H54 (cell line): ENCODE measurements around the gene GLYR1.
A peak's percentile ranks its signal among the peaks of the same experiment; 100 is the strongest.

Experiments used
- DNase-seq: peaks from one replicate; pipeline ENCODE4 v3.0.0; 2011; ENCODE audit warnings: low spot score, mixed read lengths; ENCODE audit not compliant: insufficient read length
- FAIRE-seq: peaks from 3 replicates; lab custom pipeline; 2011; peaks lifted over from hg19 to GRCh38; lab: Jason Lieb, UNC
- POLR2A ChIP-seq: IDR thresholded peaks from 2 replicates; pipeline ENCODE4 v1.6.1; 2011; ENCODE audit warnings: low read depth, mild to moderate bottlenecking, low read length

The GLYR1 gene

DNA sequence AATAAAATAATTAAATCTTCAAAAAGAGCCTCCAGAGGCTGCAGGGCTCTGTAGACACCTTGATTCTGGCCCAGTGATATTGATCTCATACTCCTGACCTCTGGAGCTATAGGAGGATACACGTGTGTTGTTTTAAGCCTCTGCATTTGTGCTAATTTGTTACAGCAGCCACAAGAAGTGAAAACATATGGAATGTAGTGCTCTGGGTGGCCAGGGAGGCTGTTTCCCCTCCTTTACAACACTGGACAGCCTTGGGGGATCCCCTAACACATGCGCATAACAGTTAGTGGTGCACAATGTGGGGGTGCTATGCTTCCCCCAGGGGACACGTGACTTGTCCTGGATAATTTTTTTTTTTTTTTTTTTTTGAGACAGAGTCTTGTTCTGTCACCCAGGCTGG is 75.4 kb downstream of the GLYR1 start:
- TF ChIP-seq POLR2A = no peak
- DNase-seq (no peak), FAIRE-seq (no peak)

DNA sequence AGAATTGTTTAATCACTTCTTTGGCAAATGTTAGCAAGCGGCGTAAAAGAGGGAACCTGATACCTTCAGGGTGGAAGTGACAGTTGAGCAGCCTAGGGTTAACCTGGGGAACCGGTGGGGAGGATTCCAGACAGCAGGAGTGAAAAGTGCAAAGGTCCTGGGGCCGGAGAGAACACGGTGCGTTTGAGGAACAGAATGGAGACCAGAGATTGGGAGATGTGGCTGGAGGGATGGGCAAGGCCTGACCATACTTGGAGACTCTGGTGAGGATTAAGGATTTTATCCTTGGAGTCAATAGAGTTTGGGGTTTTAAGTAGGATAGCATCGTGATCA is 77.8 kb downstream of the GLYR1 start:
- no peak for DNase-seq
- TF ChIP-seq POLR2A = no peak
- FAIRE-seq = no peak

DNA sequence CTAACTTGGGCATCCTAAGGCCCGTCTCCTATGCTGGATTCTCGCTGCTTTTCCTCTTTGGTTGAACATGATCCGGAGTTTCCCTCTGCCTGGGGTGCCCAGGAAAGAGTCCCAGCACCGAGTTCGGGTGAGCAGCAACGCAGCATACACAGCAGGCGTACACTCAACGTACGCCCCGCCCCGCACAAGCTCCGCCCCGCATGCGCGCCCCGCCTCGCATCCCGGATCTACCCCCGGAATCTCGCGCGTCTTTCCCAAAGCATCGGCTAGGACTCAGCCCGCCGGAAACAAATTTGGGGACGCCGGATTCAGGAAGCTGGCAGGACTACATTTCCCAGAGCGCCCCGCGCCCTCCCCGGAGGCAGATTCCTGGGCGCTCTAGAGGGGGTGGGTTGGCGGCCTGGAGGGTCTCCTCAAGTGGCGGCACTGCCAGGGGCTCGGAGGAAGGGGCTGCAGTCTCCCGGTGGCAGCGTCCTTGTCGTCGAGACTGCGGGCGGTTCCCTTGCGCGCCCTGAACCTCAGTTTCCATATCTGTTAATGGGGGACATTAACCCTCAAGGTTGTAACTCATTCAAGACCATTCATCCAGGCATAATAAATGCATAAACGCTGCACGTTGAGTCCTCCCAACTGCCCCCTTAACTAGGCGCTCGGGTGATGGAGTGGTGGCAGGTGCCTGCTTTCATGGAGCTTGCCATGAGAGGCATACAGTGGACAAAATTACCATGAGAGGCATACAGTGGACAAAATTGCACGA is 78.4 kb downstream of the GLYR1 start:
- peak; percentile 80 for TF ChIP-seq POLR2A
- FAIRE-seq = no peak
- DNase-seq = peak; percentile 98

DNA sequence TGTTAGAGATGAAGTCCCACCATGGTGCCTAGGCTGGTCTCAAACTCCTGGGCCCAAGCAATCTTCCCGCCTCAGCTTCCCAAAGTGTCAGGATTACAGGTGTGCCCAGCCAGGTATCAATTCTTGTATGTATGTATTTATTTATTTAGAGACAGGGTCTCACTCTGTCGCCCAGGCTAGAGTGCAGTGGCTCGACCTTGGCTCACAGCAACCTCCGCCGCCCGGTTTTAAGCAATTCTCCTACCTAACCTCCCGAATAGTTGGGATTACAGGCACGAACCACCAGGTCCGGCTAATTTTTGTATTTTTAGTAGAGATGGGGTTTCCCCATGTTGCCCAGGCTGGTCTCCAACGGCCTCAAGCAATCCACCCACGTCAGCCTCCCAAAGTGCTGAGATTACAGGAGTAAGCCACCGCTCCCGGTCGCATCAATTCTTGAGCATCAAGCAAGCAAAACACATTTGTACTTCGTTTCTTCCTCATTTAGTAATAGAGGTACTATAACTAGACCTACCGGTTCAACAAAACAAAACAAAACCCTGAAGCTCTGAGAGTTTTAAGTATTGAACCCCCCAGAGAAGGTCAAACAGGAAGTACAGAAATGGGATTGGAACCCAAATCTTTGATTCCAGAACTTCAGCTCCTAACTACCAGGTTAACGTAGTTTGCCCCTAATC is 79.1 kb downstream of the GLYR1 start:
- FAIRE-seq = no peak
- DNase-seq = no peak
- no peak for TF ChIP-seq POLR2A

DNA sequence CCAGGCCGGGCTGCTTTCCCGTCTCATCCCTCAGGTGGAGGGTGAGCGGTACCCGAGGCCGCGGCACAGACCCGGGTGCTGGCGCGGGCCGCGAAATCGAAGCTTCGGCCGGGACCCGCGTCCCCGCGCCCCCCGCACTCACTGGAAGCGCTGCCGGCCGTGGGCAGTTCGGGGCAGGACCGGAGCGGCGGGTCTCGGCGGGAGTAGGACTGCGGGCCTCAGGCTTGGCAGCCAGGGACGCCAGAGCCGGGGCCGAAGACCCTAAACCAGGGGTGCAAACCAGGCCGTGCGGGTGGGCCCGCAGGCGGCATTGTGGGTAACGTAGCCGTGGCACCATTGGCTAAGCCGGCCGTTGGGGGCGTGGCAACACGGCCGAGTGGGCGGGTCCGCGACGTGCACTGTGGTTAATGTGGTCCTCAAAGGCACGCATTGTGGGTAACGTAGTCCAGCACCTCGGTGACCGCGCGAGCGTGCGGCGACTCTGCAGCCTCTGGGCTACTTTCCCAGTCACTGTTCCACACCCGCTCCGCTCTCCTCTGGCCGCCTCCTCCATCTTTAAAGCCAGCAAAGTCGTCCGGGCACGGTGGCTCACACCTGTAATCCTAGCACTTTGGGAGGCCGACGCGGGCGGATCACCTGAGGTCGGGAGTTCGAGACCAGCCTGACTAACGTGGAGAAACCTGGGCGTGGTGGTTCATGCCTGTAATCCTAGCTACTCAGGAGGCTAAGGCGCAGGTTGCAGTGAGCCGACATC is 80.0 kb downstream of the GLYR1 start, which contains the start of gene ZNF500:
TSS of gene ZNF500 (minus strand) at position 288 of the 754 bp plus-strand sequence. CDS start 1,184 bp downstream, outside the sequence.
- TF ChIP-seq POLR2A = peak; percentile 59
- FAIRE-seq = peak; percentile 83
- DNase-seq = peak; percentile 95

DNA sequence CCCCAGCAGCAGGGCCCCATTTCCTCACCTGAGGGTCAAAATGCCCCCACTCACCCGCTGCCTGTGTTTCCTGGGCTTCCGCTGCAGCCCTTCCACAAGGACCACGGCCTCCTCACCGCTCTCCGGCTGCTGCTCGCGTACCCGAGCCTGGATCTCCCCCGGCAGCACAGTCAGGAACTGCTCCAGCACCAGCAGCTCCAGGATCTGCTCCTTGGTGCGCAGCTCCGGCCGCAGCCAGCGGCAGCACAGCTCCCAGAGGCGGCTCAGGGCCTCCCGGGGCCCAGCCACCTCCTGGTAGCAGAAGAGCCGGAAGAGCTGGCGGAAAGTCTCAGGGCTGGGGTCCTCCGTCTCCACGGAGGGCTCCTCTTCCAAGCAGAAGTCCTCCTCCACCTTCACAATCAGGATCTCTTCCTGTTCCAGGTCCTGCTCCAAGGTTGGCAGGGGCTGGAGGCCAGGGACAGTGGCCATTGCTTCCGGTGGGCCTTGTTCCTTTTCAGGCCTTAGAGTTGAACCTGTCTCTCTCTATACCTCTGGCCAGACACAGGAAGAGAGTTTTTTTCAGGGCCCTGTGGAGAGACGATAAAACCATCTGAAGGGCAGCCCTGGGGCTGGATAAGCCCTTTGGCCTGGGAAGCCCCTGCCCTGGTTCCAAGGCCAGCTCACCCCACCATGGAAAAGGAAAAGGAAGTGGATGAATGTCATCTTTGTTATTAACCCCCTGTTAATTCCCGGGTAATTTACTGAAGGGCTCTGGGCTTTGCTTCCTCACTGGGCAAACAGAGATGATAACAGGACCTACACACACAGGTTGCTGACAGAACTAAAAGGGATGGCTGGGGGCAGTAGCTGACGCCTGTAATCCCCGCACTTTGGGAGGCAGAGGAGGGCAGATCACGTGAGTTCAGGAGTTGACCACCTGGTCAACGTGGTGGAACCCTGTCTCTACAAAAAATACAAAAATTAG is 81.3 kb downstream of the GLYR1 start:
- FAIRE-seq (no peak), DNase-seq (no peak)
- no peak for TF ChIP-seq POLR2A

DNA sequence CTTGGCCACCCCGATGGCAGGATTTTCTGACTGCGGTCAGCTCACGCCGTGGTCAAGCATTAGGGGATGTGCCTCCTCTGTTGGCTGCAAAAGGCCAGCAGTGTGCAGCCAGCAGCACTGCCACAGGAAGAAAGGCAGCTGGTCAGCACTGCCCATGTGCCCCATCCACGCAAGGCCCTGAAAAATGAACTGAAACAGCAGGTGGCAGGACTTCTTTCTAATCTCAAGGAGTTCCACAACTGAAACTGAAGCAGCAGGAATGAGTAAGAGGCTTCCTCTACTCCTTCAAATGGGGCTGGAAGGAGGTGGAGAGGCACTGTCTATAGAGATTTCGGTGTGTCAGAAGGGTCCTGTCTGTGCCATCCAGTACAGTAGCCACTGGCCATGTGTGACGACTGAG is 83.3 kb downstream of the GLYR1 start:
- DNase-seq (no peak), FAIRE-seq (no peak)
- no peak for TF ChIP-seq POLR2A

DNA sequence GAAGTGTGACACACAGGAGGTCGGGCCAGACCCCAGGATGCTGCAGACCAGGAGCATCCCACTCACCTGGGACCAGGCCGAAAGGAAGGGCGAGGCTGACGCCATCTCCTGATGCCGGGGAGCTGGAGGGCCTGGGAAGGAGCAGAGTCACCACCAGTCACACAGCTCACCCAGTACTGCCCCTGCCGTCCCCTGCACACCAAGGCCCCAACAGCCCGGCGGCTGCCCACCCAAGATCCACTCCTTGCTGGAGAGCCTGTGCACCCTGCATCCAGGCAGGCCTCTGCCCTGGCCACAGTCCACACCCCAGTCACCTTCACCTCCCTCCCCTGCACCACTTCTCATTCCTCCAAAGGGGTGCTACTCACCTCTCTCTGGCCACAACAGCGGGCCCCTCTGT is 84.9 kb downstream of the GLYR1 start:
- no peak for TF ChIP-seq POLR2A
- FAIRE-seq (no peak), DNase-seq (no peak)

DNA sequence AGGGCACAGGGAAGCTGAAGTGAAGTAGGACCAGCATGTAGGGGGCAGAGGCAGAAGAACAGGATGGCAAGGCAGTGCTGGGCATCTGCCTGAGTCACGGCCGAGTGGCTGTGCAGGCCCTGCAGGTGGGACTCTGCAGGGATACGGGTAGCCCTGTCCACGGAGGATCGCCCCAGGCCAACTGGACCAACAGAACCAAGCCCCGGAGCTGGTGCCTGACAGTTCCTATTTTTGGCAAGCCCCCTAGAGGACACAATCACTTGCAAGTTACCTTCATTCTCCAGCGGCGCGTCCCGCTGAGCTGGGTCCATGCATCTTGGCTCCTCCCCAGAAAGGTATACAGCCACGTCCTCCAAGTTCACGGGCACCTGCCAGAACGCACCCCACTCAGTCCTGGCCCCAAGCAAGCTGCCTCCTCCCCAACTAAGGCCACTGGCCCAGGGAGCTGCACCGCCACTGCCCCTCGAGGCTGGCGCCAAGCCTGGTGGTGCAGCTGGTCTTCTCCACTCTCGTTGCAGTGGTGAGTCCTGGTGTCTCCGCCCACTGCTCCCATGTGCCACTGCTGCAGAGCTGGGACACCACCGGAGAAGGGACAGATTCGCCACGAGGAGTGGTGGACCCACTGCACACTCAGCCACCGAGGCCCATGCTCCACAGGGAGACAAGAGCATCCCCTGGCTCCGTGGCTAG is 86.7 kb downstream of the GLYR1 start:
- FAIRE-seq (no peak), DNase-seq (no peak)
- no peak for TF ChIP-seq POLR2A

DNA sequence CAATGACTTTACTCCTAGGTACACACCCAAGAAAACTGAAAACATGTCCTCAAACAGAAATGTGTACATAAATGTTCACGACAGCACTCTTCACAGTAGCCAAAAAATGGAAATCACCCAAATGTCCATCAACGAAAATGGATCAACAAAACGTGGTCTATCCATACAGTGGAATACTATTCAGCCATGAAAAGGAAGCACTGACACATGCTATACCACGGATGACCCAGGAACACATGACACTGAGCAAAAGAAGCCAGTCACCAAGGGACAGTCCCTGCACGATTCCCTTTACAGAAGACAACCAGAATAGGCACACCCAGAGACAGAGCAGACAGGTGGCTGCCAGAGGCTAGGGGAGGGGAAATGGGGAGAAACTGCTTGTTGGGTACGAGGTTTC is 91.4 kb downstream of the GLYR1 start:
- DNase-seq = no peak
- no peak for TF ChIP-seq POLR2A
- no peak for FAIRE-seq

DNA sequence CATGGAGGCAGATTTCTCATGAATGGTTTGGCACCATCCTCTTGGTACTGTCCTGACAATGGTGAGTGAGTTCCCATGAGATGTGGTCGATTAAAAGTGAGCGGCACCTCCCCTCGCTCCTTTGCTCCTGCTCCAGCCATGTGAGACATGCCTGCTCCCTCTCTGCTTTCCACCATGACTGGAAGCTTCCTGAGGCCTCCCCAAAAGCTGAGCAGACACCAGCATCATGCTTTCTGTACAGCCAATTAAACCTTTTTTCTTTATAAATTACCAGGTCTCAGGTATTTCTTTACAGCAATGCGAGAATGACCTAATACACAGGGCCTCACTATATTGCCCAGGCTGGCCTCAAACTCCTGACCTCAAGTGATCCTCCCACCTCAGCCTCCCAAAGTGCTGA is 92.2 kb downstream of the GLYR1 start:
- no peak for DNase-seq
- no peak for FAIRE-seq
- TF ChIP-seq POLR2A = no peak

DNA sequence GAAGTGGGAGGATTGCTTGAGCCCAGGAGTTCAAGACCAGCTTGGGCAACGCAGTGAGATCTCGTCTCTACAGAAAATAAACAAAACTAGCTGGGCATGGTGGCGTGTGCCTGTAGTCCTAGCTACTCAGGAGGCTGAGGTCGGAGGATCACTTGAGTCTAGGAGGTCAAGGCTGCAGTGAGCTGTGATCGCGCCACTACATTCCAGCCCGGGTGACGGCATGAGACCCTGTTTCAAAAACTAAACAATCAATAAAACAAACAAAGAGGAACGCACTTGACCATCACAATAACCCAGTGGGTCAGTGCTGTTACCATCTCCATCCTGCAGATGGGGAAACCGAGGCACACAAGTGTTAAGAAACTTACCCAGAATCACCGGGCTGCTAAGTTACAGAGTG is 93.9 kb downstream of the GLYR1 start:
- FAIRE-seq (no peak), DNase-seq (no peak)
- no peak for TF ChIP-seq POLR2A
